Hematopoietic multipotent progenitor cell treated with erythropoietin and hydrocortisone succinate and interleukin-3 and kit ligand, for 8 days (in vitro differentiated cells): ENCODE results near the gene SAMD8.
A peak's percentile ranks its signal among the peaks of the same experiment; 100 is the strongest.
"Not testable (repeated sequence)": the region's sequence is repeated elsewhere in the genome, so short reads cannot be mapped to it uniquely, and the experiment has no call there.

Source experiments
- DNase-seq: peaks from one replicate; pipeline ENCODE4 v3.0.0-alpha.2; 2015

Gene SAMD8

GRCh38 chr10:75143353-75143752, 31.9 kb downstream of the SAMD8 start:
- no peak for DNase-seq

GRCh38 chr10:75145590-75145989, 34.1 kb downstream of the SAMD8 start:
- no peak for DNase-seq

- DNase-seq, result no peak
These were observed 35.3 kb downstream of the SAMD8 start for GRCh38 chr10:75146780-75147179.

- no peak for DNase-seq
These were observed 39.2 kb downstream of the SAMD8 start for GRCh38 chr10:75150656-75151055.

GRCh38 chr10:75159519-75159918, 48.1 kb downstream of the SAMD8 start:
- DNase-seq, result no peak

GRCh38 chr10:75165684-75166622, 54.5 kb downstream of the SAMD8 start:
- DNase-seq, result peak; percentile 28

- no peak for DNase-seq
These were observed 55.1 kb downstream of the SAMD8 start for GRCh38 chr10:75166623-75166972.

GRCh38 chr10:75168275-75168674, 56.8 kb downstream of the SAMD8 start:
- no peak for DNase-seq

GRCh38 chr10:75170215-75170614, 58.8 kb downstream of the SAMD8 start:
- no peak for DNase-seq

- no peak for DNase-seq
These were observed 63.6 kb downstream of the SAMD8 start for GRCh38 chr10:75175046-75175445.

- DNase-seq, result no peak
These were observed 64.6 kb downstream of the SAMD8 start for GRCh38 chr10:75176046-75176445.

- no peak for DNase-seq
These were observed 65.3 kb downstream of the SAMD8 start for GRCh38 chr10:75176736-75177135.

- no peak for DNase-seq
These were observed 68.3 kb downstream of the SAMD8 start for GRCh38 chr10:75179657-75180177.

- no peak for DNase-seq
These were observed 69.1 kb downstream of the SAMD8 start for GRCh38 chr10:75180592-75180991.

- no peak for DNase-seq
These were observed 69.6 kb downstream of the SAMD8 start for GRCh38 chr10:75181073-75181472.

GRCh38 chr10:75186310-75186709, 74.9 kb downstream of the SAMD8 start:
- no peak for DNase-seq

GRCh38 chr10:75187961-75188426, 76.5 kb downstream of the SAMD8 start:
- peak; percentile 76 for DNase-seq

- not testable (repeated sequence) for DNase-seq
These were observed 77.1 kb downstream of the SAMD8 start for GRCh38 chr10:75188522-75188921.

- no peak for DNase-seq
These were observed 78.0 kb downstream of the SAMD8 start for GRCh38 chr10:75189266-75190096.

- DNase-seq, result no peak
These were observed 80.5 kb downstream of the SAMD8 start for GRCh38 chr10:75191821-75192568.

- not testable (repeated sequence) for DNase-seq
These were observed 83.2 kb downstream of the SAMD8 start for GRCh38 chr10:75194625-75195024.

GRCh38 chr10:75195035-75195763, 83.7 kb downstream of the SAMD8 start:
- no peak for DNase-seq
